ENCODE results near the gene SLC8A3.

Gene SLC8A3

GRCh38 chr14:70173569-70173968, 15.2 kb downstream of the SLC8A3 start:
- WGBS, result 93% methylated on average over 6 of the region's 6 CpGs
- Histone ChIP-seq H3K4me3 (ENCODE audit: low read length) (no peak overlapping the region), H3K27me3 (ENCODE audit: insufficient read depth, low read length) (no peaks in the 10 kb centered on the region), H3K4me1 (ENCODE audit: insufficient read depth, low read length) (no peaks in the 10 kb centered on the region), H3K9me3 (ENCODE audit: insufficient read depth, low read depth, low read length) (no peaks in the 10 kb centered on the region), H3K9ac (ENCODE audit: low read depth, low read length) (no peak overlapping the region), H3K27ac (ENCODE audit: low read depth, low read length) (no peak overlapping the region), H3K36me3 (ENCODE audit: insufficient read depth, low read length) (no peaks in the 10 kb centered on the region)

- Histone ChIP-seq H3K27ac (ENCODE audit: low read depth, low read length) (no peak overlapping the region), H3K27me3 (ENCODE audit: insufficient read depth, low read length) (no peaks in the 10 kb centered on the region), H3K4me1 (ENCODE audit: insufficient read depth, low read length) (no peaks in the 10 kb centered on the region), H3K9me3 (ENCODE audit: insufficient read depth, low read depth, low read length) (no peaks in the 10 kb centered on the region), H3K36me3 (ENCODE audit: insufficient read depth, low read length) (no peaks in the 10 kb centered on the region), H3K4me3 (ENCODE audit: low read length) (no peak overlapping the region), H3K9ac (ENCODE audit: low read depth, low read length) (no peak overlapping the region)
- WGBS, result 94% methylated on average over 8 of the region's 8 CpGs
Observed at GRCh38 chr14:70171726-70172125, 17.0 kb downstream of the SLC8A3 start.

- Histone ChIP-seq H3K9ac (ENCODE audit: low read depth, low read length) (no peak overlapping the region), H3K36me3 (ENCODE audit: insufficient read depth, low read length) (no peaks in the 10 kb centered on the region), H3K27ac (ENCODE audit: low read depth, low read length) (no peak overlapping the region), H3K9me3 (ENCODE audit: insufficient read depth, low read depth, low read length) (no peaks in the 10 kb centered on the region), H3K4me1 (ENCODE audit: insufficient read depth, low read length) (no peaks in the 10 kb centered on the region), H3K27me3 (ENCODE audit: insufficient read depth, low read length) (no peaks in the 10 kb centered on the region), H3K4me3 (ENCODE audit: low read length) (no peak overlapping the region)
- WGBS, result 95% methylated on average over 4 of the region's 4 CpGs
Observed at GRCh38 chr14:70170976-70171375, 17.8 kb downstream of the SLC8A3 start.

- no peak overlapping the region for H3K9ac ChIP-seq (ENCODE audit: low read depth, low read length)
- WGBS, result 94% methylated on average over 4 of the region's 4 CpGs
- no peaks in the 10 kb centered on the region for H3K4me1 ChIP-seq (ENCODE audit: insufficient read depth, low read length)
- H3K27me3 ChIP-seq (ENCODE audit: insufficient read depth, low read length), result no peaks in the 10 kb centered on the region
- no peaks in the 10 kb centered on the region for H3K9me3 ChIP-seq (ENCODE audit: insufficient read depth, low read depth, low read length)
- no peak overlapping the region for H3K27ac ChIP-seq (ENCODE audit: low read depth, low read length)
- H3K36me3 ChIP-seq (ENCODE audit: insufficient read depth, low read length), result no peaks in the 10 kb centered on the region
- no peak overlapping the region for H3K4me3 ChIP-seq (ENCODE audit: low read length)
Observed at GRCh38 chr14:70168406-70168805, 20.3 kb downstream of the SLC8A3 start.

- 92% methylated on average over 9 of the region's 9 CpGs for WGBS
- H3K27me3 ChIP-seq (ENCODE audit: insufficient read depth, low read length), result no peaks in the 10 kb centered on the region
Observed at GRCh38 chr14:70166530-70167203, 22.1 kb downstream of the SLC8A3 start.

GRCh38 chr14:70162358-70162757, 26.4 kb downstream of the SLC8A3 start:
- Histone ChIP-seq H3K9me3 (ENCODE audit: insufficient read depth, low read depth, low read length) (no peaks in the 10 kb centered on the region), H3K27ac (ENCODE audit: low read depth, low read length) (no peak overlapping the region), H3K9ac (ENCODE audit: low read depth, low read length) (no peak overlapping the region), H3K36me3 (ENCODE audit: insufficient read depth, low read length) (no peaks in the 10 kb centered on the region), H3K4me3 (ENCODE audit: low read length) (no peak overlapping the region), H3K27me3 (ENCODE audit: insufficient read depth, low read length) (no peaks in the 10 kb centered on the region), H3K4me1 (ENCODE audit: insufficient read depth, low read length) (no peaks in the 10 kb centered on the region)
- WGBS, result 96% methylated on average over 4 of the region's 4 CpGs

More at GRCh38 chr14:70166530-70167203, 22.1 kb downstream of the SLC8A3 start:
- Histone ChIP-seq H3K4me1 (ENCODE audit: insufficient read depth, low read length) (no peaks in the 10 kb centered on the region), H3K4me3 (ENCODE audit: low read length) (no peak overlapping the region), H3K9ac (ENCODE audit: low read depth, low read length) (no peak overlapping the region), H3K9me3 (ENCODE audit: insufficient read depth, low read depth, low read length) (no peaks in the 10 kb centered on the region), H3K36me3 (ENCODE audit: insufficient read depth, low read length) (no peaks in the 10 kb centered on the region), H3K27ac (ENCODE audit: low read depth, low read length) (no peak overlapping the region)

GRCh38 chr14:70156592-70156991, 32.2 kb downstream of the SLC8A3 start:
- no peaks in the 10 kb centered on the region for H3K36me3 ChIP-seq (ENCODE audit: insufficient read depth, low read length)
- H3K9me3 ChIP-seq (ENCODE audit: insufficient read depth, low read depth, low read length), result no peaks in the 10 kb centered on the region
- H3K4me1 ChIP-seq (ENCODE audit: insufficient read depth, low read length), result no peaks in the 10 kb centered on the region; the same call in 1 of the 2 replicates
- H3K27ac ChIP-seq (ENCODE audit: low read depth, low read length), result no peak overlapping the region
- H3K4me3 ChIP-seq (ENCODE audit: low read length), result no peak overlapping the region
- WGBS, result 88% methylated on average over 3 of the region's 3 CpGs
- H3K9ac ChIP-seq (ENCODE audit: low read depth, low read length), result no peak overlapping the region
- no peaks in the 10 kb centered on the region for H3K27me3 ChIP-seq (ENCODE audit: insufficient read depth, low read length)

GRCh38 chr14:70152704-70153103, 36.0 kb downstream of the SLC8A3 start:
- H3K9ac ChIP-seq (ENCODE audit: low read depth, low read length), result no peak overlapping the region
- no peaks in the 10 kb centered on the region for H3K36me3 ChIP-seq (ENCODE audit: insufficient read depth, low read length)
- no peaks in the 10 kb centered on the region; the same call in 1 of the 2 replicates for H3K4me1 ChIP-seq (ENCODE audit: insufficient read depth, low read length)
- 86% methylated on average over 4 of the region's 4 CpGs for WGBS
- H3K27me3 ChIP-seq (ENCODE audit: insufficient read depth, low read length), result no peaks in the 10 kb centered on the region
- no peaks in the 10 kb centered on the region for H3K9me3 ChIP-seq (ENCODE audit: insufficient read depth, low read depth, low read length)
- no peak overlapping the region for H3K4me3 ChIP-seq (ENCODE audit: low read length)
- H3K27ac ChIP-seq (ENCODE audit: low read depth, low read length), result no peak overlapping the region

GRCh38 chr14:70152081-70152480, 36.7 kb downstream of the SLC8A3 start:
- H3K27me3 ChIP-seq (ENCODE audit: insufficient read depth, low read length), result no peaks in the 10 kb centered on the region
- no peak overlapping the region for H3K9ac ChIP-seq (ENCODE audit: low read depth, low read length)
- 97% methylated on average over 3 of the region's 3 CpGs for WGBS

GRCh38 chr14:70149596-70150165, 39.1 kb downstream of the SLC8A3 start:
- H3K27ac ChIP-seq (ENCODE audit: low read depth, low read length), result no peak overlapping the region

More at GRCh38 chr14:70152081-70152480, 36.7 kb downstream of the SLC8A3 start:
- Histone ChIP-seq H3K27ac (ENCODE audit: low read depth, low read length) (no peak overlapping the region), H3K9me3 (ENCODE audit: insufficient read depth, low read depth, low read length) (no peaks in the 10 kb centered on the region), H3K4me1 (ENCODE audit: insufficient read depth, low read length) (no peaks in the 10 kb centered on the region; the same call in 1 of the 2 replicates), H3K4me3 (ENCODE audit: low read length) (no peak overlapping the region), H3K36me3 (ENCODE audit: insufficient read depth, low read length) (no peaks in the 10 kb centered on the region)

GRCh38 chr14:70148911-70149595, 39.7 kb downstream of the SLC8A3 start:
- no peaks in the 10 kb centered on the region for H3K9me3 ChIP-seq (ENCODE audit: insufficient read depth, low read depth, low read length)
- no peaks in the 10 kb centered on the region for H3K36me3 ChIP-seq (ENCODE audit: insufficient read depth, low read length)
- 86% methylated on average over 3 of the region's 3 CpGs for WGBS
- H3K27me3 ChIP-seq (ENCODE audit: insufficient read depth, low read length), result no peaks in the 10 kb centered on the region
- H3K4me1 ChIP-seq (ENCODE audit: insufficient read depth, low read length), result no peaks in the 10 kb centered on the region; the same call in 1 of the 2 replicates
- no peak overlapping the region for H3K27ac ChIP-seq (ENCODE audit: low read depth, low read length)
- H3K9ac ChIP-seq (ENCODE audit: low read depth, low read length), result no peak overlapping the region
- H3K4me3 ChIP-seq (ENCODE audit: low read length), result no peak overlapping the region

More at GRCh38 chr14:70149596-70150165, 39.1 kb downstream of the SLC8A3 start:
- no peaks in the 10 kb centered on the region; the same call in 1 of the 2 replicates for H3K4me1 ChIP-seq (ENCODE audit: insufficient read depth, low read length)
- no peak overlapping the region for H3K4me3 ChIP-seq (ENCODE audit: low read length)
- no peaks in the 10 kb centered on the region for H3K27me3 ChIP-seq (ENCODE audit: insufficient read depth, low read length)
- no peak overlapping the region for H3K9ac ChIP-seq (ENCODE audit: low read depth, low read length)
- H3K36me3 ChIP-seq (ENCODE audit: insufficient read depth, low read length), result no peaks in the 10 kb centered on the region
- WGBS, result 93% methylated on average over 4 of the region's 4 CpGs
- no peaks in the 10 kb centered on the region for H3K9me3 ChIP-seq (ENCODE audit: insufficient read depth, low read depth, low read length)
